Measurements from ENCODE around the gene EXD2.
"Not testable (repeated sequence)": the region's sequence is repeated elsewhere in the genome, so short reads cannot be mapped to it uniquely, and the experiment has no call there.

EXD2 gene

GRCh38 chr14:69199786-69200185, 8.5 kb downstream of the EXD2 start:
- no peak for DNase-seq

- DNase-seq = no peak
Observed at GRCh38 chr14:69204753-69205152, 13.5 kb downstream of the EXD2 start.

GRCh38 chr14:69207435-69208041, 16.2 kb downstream of the EXD2 start:
- DNase-seq = no peak

- no peak for DNase-seq
Observed at GRCh38 chr14:69208666-69209065, 17.4 kb downstream of the EXD2 start.

GRCh38 chr14:69214393-69214792, 23.1 kb downstream of the EXD2 start:
- DNase-seq = peak; percentile 19

- DNase-seq = not testable (repeated sequence)
Observed at GRCh38 chr14:69217663-69218062, 26.4 kb downstream of the EXD2 start.

GRCh38 chr14:69224946-69225345, 33.6 kb downstream of the EXD2 start:
- DNase-seq = no peak

GRCh38 chr14:69226178-69226577, 34.9 kb downstream of the EXD2 start:
- no peak for DNase-seq

- no peak for DNase-seq
Observed at GRCh38 chr14:69226736-69227135, 35.4 kb downstream of the EXD2 start.

- DNase-seq = no peak
Observed at GRCh38 chr14:69231486-69231885, 40.2 kb downstream of the EXD2 start.

- no peak for DNase-seq
Observed at GRCh38 chr14:69232388-69232787, 41.1 kb downstream of the EXD2 start.

- no peak for DNase-seq
Observed at GRCh38 chr14:69234106-69234505, 42.8 kb downstream of the EXD2 start.

GRCh38 chr14:69235708-69236107, 44.4 kb downstream of the EXD2 start:
- DNase-seq = no peak

GRCh38 chr14:69237142-69237541, 45.8 kb downstream of the EXD2 start:
- no peak for DNase-seq

GRCh38 chr14:69237584-69237983, 46.3 kb downstream of the EXD2 start:
- DNase-seq = no peak

GRCh38 chr14:69238883-69239282, 47.6 kb downstream of the EXD2 start:
- DNase-seq = no peak

GRCh38 chr14:69240527-69241173, 49.4 kb downstream of the EXD2 start:
- no peak for DNase-seq

GRCh38 chr14:69241577-69241976, 50.3 kb downstream of the EXD2 start:
- DNase-seq = no peak

- DNase-seq = peak; percentile 70
Observed at GRCh38 chr14:69242311-69243224, 51.3 kb downstream of the EXD2 start.

GRCh38 chr14:69244946-69245345, 53.6 kb downstream of the EXD2 start:
- DNase-seq = no peak

GRCh38 chr14:69246331-69246730, 55.0 kb downstream of the EXD2 start:
- DNase-seq = no peak

GRCh38 chr14:69247676-69248440, 56.6 kb downstream of the EXD2 start:
- DNase-seq = peak; percentile 48

- DNase-seq = no peak
Observed at GRCh38 chr14:69249603-69250002, 58.3 kb downstream of the EXD2 start.
